HG02610 (cell line): ENCODE results near the gene SLC6A5.

Source experiments
- ATAC-seq: cut with Tn5 transposase; IDR thresholded peaks from one replicate; pipeline ENCODE4 v1.9.1; 2021; ENCODE audit warnings: mild to moderate bottlenecking, moderate library complexity; ENCODE audit not compliant: unreplicated experiment

The SLC6A5 gene

DNA sequence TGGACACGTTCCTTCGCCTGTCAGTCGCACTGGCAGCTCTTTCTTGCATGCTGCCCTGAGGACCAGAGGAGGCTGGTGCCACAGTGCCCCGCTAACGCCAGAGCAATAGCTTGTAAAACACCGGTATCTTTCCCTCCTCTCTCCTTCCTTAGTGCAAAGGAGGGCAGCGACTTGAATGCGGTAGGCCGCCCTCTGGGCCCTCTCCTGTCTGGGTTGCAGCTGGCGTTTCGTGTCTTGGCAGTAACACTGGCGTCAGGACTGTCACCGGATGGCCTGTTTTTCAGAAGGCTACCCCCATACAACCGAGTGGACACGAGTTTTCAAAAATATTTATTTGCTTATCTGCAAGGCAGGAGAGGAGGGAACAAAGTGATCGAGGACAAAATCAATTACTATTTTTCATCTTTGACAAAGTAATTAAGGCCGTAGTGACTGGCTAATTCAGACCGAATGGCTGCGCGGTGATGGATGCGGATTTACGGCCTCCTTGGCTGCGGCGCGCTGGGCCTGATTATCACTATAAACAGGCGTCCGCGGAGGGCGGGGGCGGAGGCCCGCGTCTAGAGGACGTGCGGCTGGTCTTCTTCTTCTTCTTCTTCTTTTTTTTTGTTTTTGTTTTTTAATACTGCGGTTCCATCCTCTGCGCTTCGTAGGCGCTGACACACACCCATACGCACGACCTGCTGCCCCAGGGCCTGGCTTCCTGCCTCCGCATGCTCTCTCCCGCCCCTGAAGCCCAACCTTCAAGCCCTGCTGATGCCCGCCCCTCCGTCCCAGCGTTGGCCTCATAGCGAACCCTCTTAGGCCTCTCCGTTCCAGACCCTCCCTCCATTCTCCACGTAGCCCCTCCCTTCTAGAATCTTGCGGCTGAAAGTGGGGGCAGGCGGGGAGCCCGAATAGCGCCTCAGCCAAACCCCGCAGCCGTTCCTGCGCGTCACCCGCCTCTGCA is 2.9 kb upstream of the SLC6A5 start:
- no peak for ATAC-seq

- ATAC-seq = no peak
These were observed 2.2 kb upstream of the SLC6A5 start for GRCh38 chr11:20597154-20597679.

- ATAC-seq = no peak
These were observed 1.5 kb upstream of the SLC6A5 start for GRCh38 chr11:20597680-20598484.

DNA sequence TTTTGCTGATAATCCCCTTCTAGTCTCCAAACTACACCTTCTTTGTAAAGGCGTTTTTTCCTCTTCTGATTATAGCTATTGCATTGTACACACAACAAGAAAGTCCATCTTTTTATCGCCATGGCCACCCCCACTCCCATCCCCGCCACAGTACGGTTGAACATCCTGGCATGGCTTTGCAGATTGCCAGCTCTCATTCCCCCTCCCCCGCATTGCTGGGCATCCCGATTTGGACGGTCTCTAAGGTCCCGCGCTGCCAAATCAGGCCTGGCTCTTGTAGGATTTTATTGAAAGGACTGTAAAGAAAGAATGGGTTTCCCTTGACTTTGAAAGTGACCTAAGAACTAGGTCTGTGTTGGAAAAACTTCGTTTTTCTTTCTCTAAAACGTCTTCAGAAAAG is 916 bp upstream of the SLC6A5 start:
- no peak for ATAC-seq

- ATAC-seq = no peak
These were observed 575 bp downstream of the SLC6A5 start for GRCh38 chr11:20600020-20600346.

DNA sequence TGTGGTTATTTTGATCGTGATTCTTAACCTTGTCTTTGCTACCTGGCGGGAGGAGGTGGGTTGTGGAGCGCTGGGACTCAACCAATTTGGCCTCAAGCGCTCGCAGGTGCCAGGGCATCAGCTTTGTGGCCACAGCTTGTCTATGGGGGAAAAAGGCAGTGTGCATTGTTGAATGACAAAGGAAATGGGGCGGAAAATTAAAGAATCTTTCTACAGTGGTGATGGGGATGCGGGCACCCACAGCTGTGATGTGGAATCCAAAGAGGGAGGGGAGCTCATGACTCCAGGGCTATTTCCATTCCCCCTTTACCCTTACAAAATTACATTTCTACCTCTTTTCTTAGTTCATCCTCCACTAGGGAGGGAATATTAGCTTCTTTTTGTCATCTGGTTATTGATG is 1.1 kb downstream of the SLC6A5 start:
- no peak for ATAC-seq

DNA sequence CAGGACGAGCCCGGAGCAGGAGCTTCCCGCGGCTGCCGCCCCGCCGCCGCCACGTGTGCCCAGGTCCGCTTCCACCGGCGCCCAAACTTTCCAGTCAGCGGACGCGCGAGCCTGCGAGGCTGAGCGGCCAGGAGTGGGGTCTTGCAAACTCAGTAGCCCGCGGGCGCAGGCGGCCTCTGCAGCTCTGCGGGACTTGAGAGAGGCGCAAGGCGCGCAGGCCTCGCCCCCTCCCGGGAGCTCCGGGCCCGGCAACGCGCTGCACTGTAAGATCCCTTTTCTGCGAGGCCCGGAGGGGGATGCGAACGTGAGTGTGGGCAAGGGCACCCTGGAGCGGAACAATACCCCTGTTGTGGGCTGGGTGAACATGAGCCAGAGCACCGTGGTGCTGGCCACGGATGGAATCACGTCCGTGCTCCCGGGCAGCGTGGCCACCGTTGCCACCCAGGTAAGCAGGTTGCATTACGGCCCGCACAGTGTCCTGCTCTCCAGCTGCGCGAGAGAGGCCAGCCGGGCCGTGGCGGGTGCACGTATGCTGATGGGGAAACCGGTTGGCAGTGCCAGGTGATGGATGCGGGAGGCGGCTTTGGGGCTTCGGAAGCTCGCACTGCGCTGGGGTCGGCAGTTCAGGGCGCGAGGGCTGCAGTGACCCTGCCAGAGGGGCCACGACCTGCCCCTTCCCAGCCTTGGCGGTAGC is 2.0 kb downstream of the SLC6A5 start:
- ATAC-seq = no peak

DNA sequence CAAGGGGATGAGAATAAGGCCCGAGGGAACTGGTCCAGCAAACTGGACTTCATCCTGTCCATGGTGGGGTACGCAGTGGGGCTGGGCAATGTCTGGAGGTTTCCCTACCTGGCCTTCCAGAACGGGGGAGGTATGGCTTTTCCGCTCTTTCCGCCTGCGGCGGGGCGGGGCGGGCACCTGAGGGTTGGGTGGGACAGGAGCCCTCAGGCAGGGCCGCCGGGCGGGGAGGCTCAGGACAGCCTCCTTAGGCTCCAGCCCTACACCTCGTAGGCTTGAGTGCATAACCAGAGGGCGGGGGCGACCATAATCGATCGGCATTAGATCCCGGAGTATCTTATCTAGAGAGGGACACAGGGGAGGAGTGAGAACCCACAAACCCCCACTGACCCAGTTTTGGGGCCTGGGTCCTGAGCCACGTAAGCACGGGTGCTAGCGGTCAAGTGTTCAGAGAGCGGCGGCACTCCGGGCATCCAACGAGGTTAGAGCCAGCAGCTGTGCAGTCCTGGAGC is 4.9 kb downstream of the SLC6A5 start:
- no peak for ATAC-seq

GRCh38 chr11:20604864-20605601 is 5.6 kb downstream of the SLC6A5 start:
- no peak for ATAC-seq

GRCh38 chr11:20605602-20606091 is 6.2 kb downstream of the SLC6A5 start:
- no peak for ATAC-seq

- ATAC-seq = no peak
These were observed 9.5 kb downstream of the SLC6A5 start for GRCh38 chr11:20608934-20609333.

- peak; percentile 97 for ATAC-seq
These were observed 10.6 kb downstream of the SLC6A5 start for GRCh38 chr11:20609727-20610707.

DNA sequence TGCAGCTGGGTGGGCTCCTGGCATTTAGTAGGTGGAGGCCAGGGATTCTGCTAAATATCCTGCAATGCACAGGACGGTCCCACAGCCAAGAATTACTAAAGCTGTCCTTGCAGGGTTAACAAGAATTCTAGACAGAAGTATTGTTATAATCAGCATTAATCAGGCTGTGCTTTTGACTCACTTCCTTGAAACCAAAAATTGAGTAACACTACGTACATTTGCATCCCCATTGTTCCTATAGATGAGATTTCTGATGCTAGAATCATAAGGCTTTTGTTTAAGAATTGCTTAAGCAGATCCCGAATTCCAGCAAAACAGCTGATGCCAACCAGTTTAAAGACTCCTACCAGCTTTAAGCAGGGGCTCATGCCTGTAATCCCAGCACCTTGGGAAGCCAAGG is 11.4 kb downstream of the SLC6A5 start:
- ATAC-seq = no peak

- ATAC-seq = no peak
These were observed 12.0 kb downstream of the SLC6A5 start for GRCh38 chr11:20611445-20611844.

DNA sequence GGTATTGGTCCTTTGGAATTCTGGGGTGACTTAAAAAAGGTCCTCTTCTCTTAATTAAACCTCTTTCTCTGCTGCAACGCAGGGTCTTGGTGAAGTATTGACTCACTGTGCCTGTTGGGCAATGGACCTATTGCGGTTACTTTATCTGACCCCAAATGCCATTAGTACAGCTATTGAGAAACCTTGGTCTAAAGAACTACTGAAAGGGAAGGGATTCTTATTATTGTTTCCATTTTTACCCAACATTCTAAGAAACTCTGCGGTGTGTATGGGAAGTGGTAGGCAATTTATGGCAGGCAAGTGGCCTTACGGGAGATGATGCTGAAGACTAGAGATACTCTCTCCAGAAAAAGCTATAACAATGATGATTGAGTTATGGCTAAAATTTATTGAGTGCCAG is 12.5 kb downstream of the SLC6A5 start:
- no peak for ATAC-seq

- ATAC-seq = no peak
These were observed 13.0 kb downstream of the SLC6A5 start for GRCh38 chr11:20612416-20612815.

DNA sequence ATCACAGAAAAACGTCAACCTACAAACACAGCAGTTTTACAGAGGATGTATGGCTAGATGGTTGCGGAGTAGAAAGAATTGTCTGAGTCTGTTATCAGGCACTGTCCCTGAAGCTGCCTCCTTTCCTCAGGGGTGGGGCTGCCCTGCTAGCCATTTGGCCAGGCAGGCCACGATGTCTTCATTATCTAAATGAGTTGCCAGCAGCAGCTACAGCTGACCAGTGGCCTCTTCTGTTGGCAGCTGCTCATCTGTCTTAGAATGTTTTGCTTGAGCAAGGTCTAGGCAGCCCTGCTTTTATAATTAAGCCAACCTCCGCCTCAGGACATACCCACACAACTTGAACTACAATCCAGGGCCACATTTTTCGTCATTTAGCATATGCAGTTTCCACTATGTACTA is 17.5 kb downstream of the SLC6A5 start:
- ATAC-seq = no peak

DNA sequence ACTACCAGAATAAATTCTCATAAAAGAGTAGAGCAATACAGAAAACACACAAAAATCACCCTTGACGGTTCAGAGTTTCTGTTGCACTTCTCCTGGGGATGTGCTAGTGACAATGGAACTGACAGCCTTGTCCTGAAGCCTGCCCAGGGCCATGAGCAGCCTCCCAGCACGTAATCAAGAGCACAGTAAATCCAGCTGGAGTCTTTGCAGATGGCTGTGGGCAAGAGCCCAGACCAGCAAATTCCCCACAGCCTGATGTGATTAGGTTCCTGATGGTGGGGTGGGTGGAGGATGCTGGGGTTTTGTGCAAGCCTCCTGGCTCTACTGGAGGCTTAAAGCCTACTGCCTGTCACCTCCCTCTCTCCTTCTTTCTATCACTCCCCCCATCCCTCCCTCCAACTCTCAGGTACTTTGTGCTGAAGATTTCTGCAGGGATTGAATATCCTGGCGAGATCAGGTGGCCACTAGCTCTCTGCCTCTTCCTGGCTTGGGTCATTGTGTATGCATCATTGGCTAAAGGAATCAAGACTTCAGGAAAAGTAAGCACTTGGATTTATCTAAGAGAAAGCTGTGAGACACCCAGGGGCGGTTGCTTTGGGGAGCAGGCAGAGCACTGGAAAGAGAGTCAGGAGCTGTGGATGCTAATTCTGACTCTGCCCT is 18.1 kb downstream of the SLC6A5 start:
- no peak for ATAC-seq
